ENCODE data around the gene CLIP3. TPM values are rescaled to one million over a fixed set of nuclear protein-coding genes. Genes with fewer than 3 reads are reported as not detected.

CLIP3 gene
- total RNA-seq, 4 donors from 2014 or later, result 1.8 to 9.8 (median 5.2) TPM

DNA sequence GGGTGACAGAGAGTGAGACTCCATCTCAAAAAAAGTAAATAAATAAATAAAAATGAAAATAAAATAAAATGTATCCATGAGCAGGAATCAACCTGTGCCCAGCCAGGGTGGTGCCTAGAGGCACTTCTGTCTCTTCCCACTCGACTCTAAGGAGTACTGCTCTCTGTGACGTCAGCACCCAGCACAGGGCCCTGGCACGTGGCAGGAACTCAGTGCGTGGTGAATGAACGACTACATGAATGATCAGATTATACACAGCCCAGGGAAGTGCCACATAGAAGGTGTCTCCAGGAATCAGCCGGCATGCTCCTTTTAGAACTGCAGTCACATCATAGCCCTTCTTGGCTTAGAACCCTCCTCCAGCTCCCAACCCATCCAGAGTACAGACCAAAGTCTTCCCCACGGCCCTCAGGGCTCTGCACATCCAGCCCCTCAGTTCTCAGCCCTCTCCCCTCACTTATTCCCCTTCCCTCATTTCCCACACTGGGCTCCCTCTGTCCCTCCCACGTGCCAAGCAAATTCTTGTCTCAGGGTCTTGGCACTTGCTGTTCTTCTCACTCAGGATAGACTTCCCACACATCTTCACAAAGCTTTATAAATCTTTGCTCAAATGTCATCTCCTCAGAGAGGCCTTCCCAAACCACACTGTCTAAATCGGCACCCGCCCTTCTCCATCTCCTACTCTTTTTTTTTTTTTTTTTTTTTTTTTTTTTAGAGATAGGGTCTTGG is 4.2 kb downstream of the CLIP3 start:
- H3K27me3 ChIP-seq, result no peaks in the 10 kb centered on the region
- no peaks in the 10 kb centered on the region for H3K9me3 ChIP-seq
- TF ChIP-seq CTCF (IDR thresholded peaks at IDR 0.05) (no peak), POLR2A (IDR thresholded peaks at IDR 0.05) (no peak)
- no peak overlapping the region for H3K27ac ChIP-seq
- no peak overlapping the region for H3K4me3 ChIP-seq
- H3K36me3 ChIP-seq, result peaks cover 0 to 14% (median 0%) of the 10 kb centered on the region in 3 donors
- no peak for DNase-seq
- peaks cover 0 to 9% (median 2%) of the 10 kb centered on the region in 4 donors for H3K4me1 ChIP-seq

GRCh38 chr19:36027696-36028095 is 5.0 kb downstream of the CLIP3 start:
- no peak overlapping the region for H3K4me3 ChIP-seq
- peaks cover 0 to 4% (median 1%) of the 10 kb centered on the region in 4 donors for H3K4me1 ChIP-seq
- H3K36me3 ChIP-seq, result peaks cover 0 to 16% (median 0%) of the 10 kb centered on the region in 3 donors
- TF ChIP-seq CTCF (IDR thresholded peaks at IDR 0.05) (no peak), POLR2A (IDR thresholded peaks at IDR 0.05) (no peak)
- DNase-seq, result no peak
- H3K27me3 ChIP-seq, result no peaks in the 10 kb centered on the region
- H3K9me3 ChIP-seq, result no peaks in the 10 kb centered on the region
- no peak overlapping the region for H3K27ac ChIP-seq

GRCh38 chr19:36026091-36026876 is 6.4 kb downstream of the CLIP3 start:
- TF ChIP-seq CTCF (IDR thresholded peaks at IDR 0.05), result no peak
- no peak for TF ChIP-seq POLR2A (IDR thresholded peaks at IDR 0.05)
- no peaks in the 10 kb centered on the region for H3K4me1 ChIP-seq
- no peak overlapping the region for H3K27ac ChIP-seq
- H3K4me3 ChIP-seq, result no peak overlapping the region
- no peaks in the 10 kb centered on the region for H3K9me3 ChIP-seq
- no peak for DNase-seq
- peaks cover 0 to 25% (median 0%) of the 10 kb centered on the region in 3 donors for H3K36me3 ChIP-seq
- H3K27me3 ChIP-seq, result no peaks in the 10 kb centered on the region

- H3K36me3 ChIP-seq, result peaks cover 0 to 30% (median 0%) of the 10 kb centered on the region in 3 donors
- H3K27me3 ChIP-seq, result no peaks in the 10 kb centered on the region
- no peaks in the 10 kb centered on the region for H3K4me1 ChIP-seq
- no peak for TF ChIP-seq CTCF (IDR thresholded peaks at IDR 0.05)
- TF ChIP-seq POLR2A (IDR thresholded peaks at IDR 0.05), result no peak
- H3K27ac ChIP-seq, result no peak overlapping the region
- H3K9me3 ChIP-seq, result no peaks in the 10 kb centered on the region
- no peak overlapping the region for H3K4me3 ChIP-seq
- no peak for DNase-seq
Observed at GRCh38 chr19:36025541-36025940, 7.1 kb downstream of the CLIP3 start.

GRCh38 chr19:36023432-36023831 is 9.2 kb downstream of the CLIP3 start:
- Histone ChIP-seq H3K36me3 (peaks cover 0 to 30% (median 0%) of the 10 kb centered on the region in 3 donors), H3K4me1 (no peaks in the 10 kb centered on the region), H3K4me3 (no peak overlapping the region), H3K27ac (no peak overlapping the region), H3K27me3 (no peaks in the 10 kb centered on the region), H3K9me3 (no peaks in the 10 kb centered on the region)
- TF ChIP-seq POLR2A (IDR thresholded peaks at IDR 0.05), result no peak
- no peak for TF ChIP-seq CTCF (IDR thresholded peaks at IDR 0.05)
- no peak for DNase-seq
